ENCODE measurements around the gene CASZ1.

DNA sequence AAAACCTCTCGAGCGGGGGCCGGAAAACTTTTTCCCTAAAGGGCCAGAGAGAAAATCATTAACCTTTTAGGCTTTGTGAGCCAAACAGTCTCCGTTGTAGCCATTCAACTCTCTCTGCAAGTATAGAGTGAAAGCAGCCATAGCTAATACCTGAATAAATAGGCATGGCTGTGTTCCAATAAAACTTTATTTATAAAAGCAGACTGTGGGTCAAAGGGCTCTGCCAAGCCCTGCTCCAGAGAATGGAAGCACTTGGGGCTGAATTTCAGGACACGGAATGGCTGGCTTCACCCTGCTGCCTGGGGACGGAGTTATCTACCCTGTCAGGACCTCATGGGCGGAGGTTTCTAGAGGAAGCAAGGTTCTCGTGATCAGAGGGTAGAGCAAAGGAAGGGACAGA lies 92.7 kb downstream of the CASZ1 start:
- TF ChIP-seq YY1 (IDR thresholded peaks at IDR 0.05; ENCODE audit: insufficient read depth, insufficient read length): no peak
- no peak for TF ChIP-seq ZNF274 (IDR thresholded peaks at IDR 0.05; ENCODE audit: low read depth, low read length)
